MCF 10A (cell line): ENCODE results near the gene CCDC12. TPM values are rescaled to one million over a fixed set of nuclear protein-coding genes. Genes with fewer than 3 reads are reported as not detected.

ENCODE experiments used
- BruUV-seq: library from RNA; stranded (reverse); fragments of 400-500 nt; replicated peaks from 2 replicates; lab custom pipeline; 2021; lab: Mats Ljungman, UMichigan
- CTCF ChIA-PET: fragments of 300-600 bp; sonication (Branson Sonifier 250); formaldehyde crosslinking; extraction: SDS; loops from one replicate; lab custom pipeline; 2021; ENCODE audit warnings: antibody characterized with exemption, inconsistent platforms; lab: Yijun Ruan, JAX
- POLR2A ChIA-PET: fragments of 300-600, 350-650 bp; sonication (Branson Sonifier 250); formaldehyde crosslinking; extraction: SDS; loops from one replicate; lab custom pipeline; 2020; ENCODE audit warnings: antibody characterized with exemption, inconsistent platforms; lab: Yijun Ruan, JAX
- DNase-seq: peaks from one replicate; pipeline ENCODE4 v3.0.0-alpha.2; 2018; ENCODE audit not compliant: unreplicated experiment
- H3K27ac Mint-ChIP-seq: one replicate; pipeline ENCODE4 v1.8.0; 2022; ENCODE audit warnings: mild to moderate bottlenecking, low read depth, mixed read lengths; ENCODE audit not compliant: unreplicated experiment
- H3K27me3 Mint-ChIP-seq: one replicate; pipeline ENCODE4 v1.8.0; 2022; ENCODE audit warnings: mixed read lengths; ENCODE audit not compliant: insufficient read depth, unreplicated experiment
- H3K36me3 Mint-ChIP-seq: one replicate; pipeline ENCODE4 v1.8.0; 2022; ENCODE audit warnings: mild to moderate bottlenecking, moderate library complexity, mixed read lengths; ENCODE audit not compliant: insufficient read depth, unreplicated experiment
- H3K4me1 Mint-ChIP-seq: one replicate; pipeline ENCODE4 v1.8.0; 2022; ENCODE audit warnings: mixed read lengths; ENCODE audit not compliant: insufficient read depth, unreplicated experiment
- H3K4me3 Mint-ChIP-seq: one replicate; pipeline ENCODE4 v1.8.0; 2022; ENCODE audit warnings: mild to moderate bottlenecking, moderate library complexity, mixed read lengths; ENCODE audit not compliant: unreplicated experiment
- H3K9me3 Mint-ChIP-seq: one replicate; pipeline ENCODE4 v1.8.0; 2022; ENCODE audit warnings: mixed read lengths; ENCODE audit not compliant: unreplicated experiment
- intact Hi-C: fragments of 100-400 bp; cut with micrococcal nuclease; formaldehyde crosslinking; loops from 2 replicates; pipeline ENCODE4 v1.14.1; 2022
- total RNA-seq: library from RNA; stranded (reverse); gene quantifications from 2 replicates; pipeline ENCODE4 v1.2.3, GENCODE V29; 2022
- TF ChIP-seq, protein P1 (sequence below): fragments of 200-600 bp; IDR thresholded peaks from one replicate; pipeline ENCODE4 v1.8.0; 2022; ENCODE audit warnings: antibody characterized with exemption, mild to moderate bottlenecking; ENCODE audit not compliant: unreplicated experiment

The CCDC12 gene
- total RNA-seq, 1 experiment from 2014 or later, result 45.9 TPM

DNA sequence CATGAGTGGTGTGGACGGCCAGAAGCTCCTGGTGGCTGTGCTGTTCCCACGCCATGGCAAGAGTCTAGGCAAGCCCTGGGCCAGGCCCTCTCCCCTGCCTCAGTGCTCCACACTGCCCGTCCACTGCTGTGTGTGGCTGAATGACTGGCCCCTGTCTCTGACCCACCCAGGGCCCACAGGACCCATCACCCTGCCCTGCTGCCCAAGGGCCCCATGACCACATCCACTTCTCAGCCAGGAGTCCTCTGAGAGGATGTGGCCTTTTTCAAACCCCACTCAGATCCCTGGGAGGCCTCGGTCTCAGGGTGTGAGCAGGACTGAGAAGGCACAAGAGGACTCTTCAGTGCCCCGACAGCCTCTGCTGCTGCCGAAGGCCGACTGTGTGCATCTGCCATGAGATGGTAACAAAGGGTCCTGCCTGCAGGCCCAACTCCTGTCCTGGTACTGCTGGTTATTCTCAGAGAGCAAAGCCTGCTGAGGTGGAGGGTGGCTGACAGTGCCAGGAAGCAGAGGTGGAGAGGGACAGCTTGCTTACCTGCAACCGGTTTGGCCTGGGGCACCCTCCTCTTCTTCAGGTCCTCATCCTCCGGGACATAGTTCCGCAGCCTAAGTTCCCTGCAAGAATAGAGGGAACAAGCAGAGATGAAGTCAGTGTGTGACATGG is 51.5 kb downstream of the CCDC12 start:
- Mint-ChIP-seq H3K27ac (no peak overlapping the region), H3K27me3 (no peaks in the 10 kb centered on the region), H3K4me3 (no peak overlapping the region), H3K36me3 (peaks cover 65% of the 10 kb centered on the region), H3K4me1 (no peaks in the 10 kb centered on the region), H3K9me3 (no peaks in the 10 kb centered on the region)
- BruUV-seq, result no TSS peak
- intact Hi-C loops, result no loop called here
- TF ChIP-seq, protein P1, sequence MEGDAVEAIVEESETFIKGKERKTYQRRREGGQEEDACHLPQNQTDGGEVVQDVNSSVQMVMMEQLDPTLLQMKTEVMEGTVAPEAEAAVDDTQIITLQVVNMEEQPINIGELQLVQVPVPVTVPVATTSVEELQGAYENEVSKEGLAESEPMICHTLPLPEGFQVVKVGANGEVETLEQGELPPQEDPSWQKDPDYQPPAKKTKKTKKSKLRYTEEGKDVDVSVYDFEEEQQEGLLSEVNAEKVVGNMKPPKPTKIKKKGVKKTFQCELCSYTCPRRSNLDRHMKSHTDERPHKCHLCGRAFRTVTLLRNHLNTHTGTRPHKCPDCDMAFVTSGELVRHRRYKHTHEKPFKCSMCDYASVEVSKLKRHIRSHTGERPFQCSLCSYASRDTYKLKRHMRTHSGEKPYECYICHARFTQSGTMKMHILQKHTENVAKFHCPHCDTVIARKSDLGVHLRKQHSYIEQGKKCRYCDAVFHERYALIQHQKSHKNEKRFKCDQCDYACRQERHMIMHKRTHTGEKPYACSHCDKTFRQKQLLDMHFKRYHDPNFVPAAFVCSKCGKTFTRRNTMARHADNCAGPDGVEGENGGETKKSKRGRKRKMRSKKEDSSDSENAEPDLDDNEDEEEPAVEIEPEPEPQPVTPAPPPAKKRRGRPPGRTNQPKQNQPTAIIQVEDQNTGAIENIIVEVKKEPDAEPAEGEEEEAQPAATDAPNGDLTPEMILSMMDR, result no peak
- ChIA-PET POLR2A (no interaction called here), CTCF (interaction anchor here (0.5 to 1.4 kb wide), 3 partner anchors 9 to 18 kb away, joined by 3 read pairs; no protein-coding TSS in a partner anchor)
- no peak for DNase-seq

DNA sequence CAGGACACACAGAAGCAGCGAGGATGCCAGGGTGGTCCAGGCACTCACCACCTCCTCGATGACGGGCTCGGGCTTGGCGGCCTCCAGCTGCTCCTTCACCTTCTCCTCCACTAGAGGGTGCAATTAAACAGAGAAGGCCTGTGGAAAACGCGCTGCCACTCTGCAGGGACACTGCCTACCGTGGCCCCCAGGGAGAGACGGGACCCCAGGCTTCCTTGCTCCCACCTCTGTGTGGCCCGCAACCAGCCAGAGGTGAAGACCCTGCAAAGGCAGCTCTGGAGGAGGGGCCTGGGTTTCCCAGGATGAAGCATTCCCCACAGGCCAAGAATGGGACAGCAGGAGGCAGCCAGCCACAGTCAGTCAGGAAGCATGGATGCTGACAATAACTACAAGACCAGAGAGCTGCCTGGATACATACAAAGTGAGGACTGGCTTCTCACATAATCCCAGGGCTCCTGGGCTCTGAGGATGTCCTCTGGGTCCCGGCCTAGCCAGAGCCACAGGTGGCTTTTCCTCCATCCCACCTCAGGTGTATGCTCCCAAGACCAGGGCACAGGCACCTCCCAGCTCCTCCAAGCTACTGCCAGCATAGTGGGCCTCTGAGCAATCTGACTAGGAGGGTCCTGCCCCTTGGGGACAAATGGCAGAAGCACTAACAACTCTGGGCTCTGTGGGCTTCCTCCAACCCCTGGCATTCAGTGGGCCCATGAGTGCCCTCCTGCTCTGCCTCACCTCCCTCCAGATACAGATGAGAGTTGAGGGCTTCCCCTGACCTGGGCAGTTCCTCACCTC is 52.8 kb downstream of the CCDC12 start:
- Mint-ChIP-seq H3K9me3 (no peaks in the 10 kb centered on the region), H3K4me1 (no peaks in the 10 kb centered on the region), H3K36me3 (peaks cover 74% of the 10 kb centered on the region), H3K4me3 (no peak overlapping the region), H3K27me3 (no peaks in the 10 kb centered on the region), H3K27ac (peak overlapping the region; percentile 35)
- ChIA-PET POLR2A (interaction anchor here (0.6 to 1.9 kb wide), 2 partner anchors 10 to 11 kb away, joined by 3 to 4 read pairs; no protein-coding TSS in a partner anchor), CTCF (interaction anchor here (0.6 to 1.6 kb wide), 13 partner anchors 10 to 400 kb away, joined by 3 to 10 read pairs (median 3); no protein-coding TSS in a partner anchor)
- DNase-seq, result no peak
- TF ChIP-seq, protein P1, result peak; percentile 74
- BruUV-seq, result no TSS peak
- intact Hi-C loops, result no loop called here

DNA sequence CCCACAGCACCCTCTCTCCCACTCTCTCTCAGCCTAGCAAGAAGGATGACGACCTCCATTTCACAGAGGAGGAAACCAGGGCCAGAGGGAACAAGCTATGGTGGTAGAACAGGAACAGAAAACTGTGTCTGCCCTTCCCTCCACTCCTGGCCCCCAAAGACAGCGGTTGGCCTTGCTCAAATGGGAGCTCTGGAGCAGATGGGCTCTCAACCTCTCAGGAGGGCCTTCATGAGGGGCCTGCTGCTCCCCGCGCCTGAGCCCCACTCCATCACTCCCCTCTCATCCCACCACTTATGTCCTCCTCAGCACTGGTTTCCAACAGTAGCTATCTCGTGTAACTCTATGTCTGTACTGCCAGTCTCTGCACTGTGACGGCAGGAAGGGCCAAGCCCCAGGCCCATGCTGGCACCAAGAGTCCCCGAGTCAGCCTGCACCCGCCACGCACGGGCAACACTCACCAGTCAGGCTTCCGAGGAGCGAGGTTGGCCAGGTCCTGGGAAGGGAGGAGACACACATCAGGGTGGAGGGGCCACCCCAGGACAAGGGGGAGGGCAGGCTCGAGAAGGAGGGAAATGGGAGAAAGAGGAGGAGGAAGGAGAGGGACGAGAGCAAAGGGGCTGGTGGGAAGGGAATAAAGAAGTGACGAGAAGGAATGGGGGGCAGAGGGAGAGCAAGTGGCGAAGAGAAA is 53.5 kb downstream of the CCDC12 start:
- Mint-ChIP-seq H3K4me3 (no peak overlapping the region), H3K27me3 (no peaks in the 10 kb centered on the region)
- POLR2A ChIA-PET, result interaction anchor here (0.6 to 1.9 kb wide), 3 partner anchors 9 to 53 kb away, joined by 3 to 4 read pairs (median 3); partner anchors contain the start of gene CCDC12

More for the DNA sequence above, 53.5 kb downstream of the CCDC12 start:
- DNase-seq, result no peak
- CTCF ChIA-PET, result interaction anchor here (0.6 to 1.6 kb wide), 13 partner anchors 9 to 400 kb away, joined by 3 to 10 read pairs (median 3); no protein-coding TSS in a partner anchor
- Mint-ChIP-seq H3K27ac (peak overlapping the region; percentile 35), H3K4me1 (no peaks in the 10 kb centered on the region), H3K9me3 (no peaks in the 10 kb centered on the region), H3K36me3 (peaks cover 81% of the 10 kb centered on the region)
- BruUV-seq, result no TSS peak
- TF ChIP-seq, protein P1, result no peak
- intact Hi-C loops, result no loop called here
